GM21786 (cell line): ENCODE results near the gene NLRP7.
"Not testable (repeated sequence)": the region's sequence is repeated elsewhere in the genome, so short reads cannot be mapped to it uniquely, and the experiment has no call there.

Experiments used
- ATAC-seq: cut with Tn5 transposase; IDR thresholded peaks from one replicate; pipeline ENCODE4 v1.9.1; 2021; ENCODE audit not compliant: unreplicated experiment

NLRP7 gene

DNA sequence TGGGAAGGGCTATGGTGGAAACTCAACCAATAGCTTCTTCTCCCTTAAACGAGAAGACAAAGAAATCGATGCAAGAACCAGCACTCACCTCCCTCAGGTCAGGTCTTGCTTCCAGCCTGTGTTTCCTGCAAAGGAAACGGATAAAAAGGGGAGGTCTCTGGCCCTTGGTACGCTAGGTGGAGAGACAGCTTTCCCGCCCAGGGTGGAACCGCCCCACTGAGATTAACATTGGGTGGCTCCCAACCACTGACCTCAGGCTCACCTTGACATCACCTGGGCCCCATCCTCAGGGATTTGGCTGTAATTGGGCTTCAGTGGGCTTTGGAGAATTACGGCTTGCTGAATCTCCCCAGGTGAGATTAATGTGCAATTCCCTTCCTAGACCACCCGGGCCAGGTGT, at the start of gene NLRP7:
Gene NLRP7, minus strand, starts transcription at position 150 of the 400 bp plus-strand sequence.
- ATAC-seq, result no peak

DNA sequence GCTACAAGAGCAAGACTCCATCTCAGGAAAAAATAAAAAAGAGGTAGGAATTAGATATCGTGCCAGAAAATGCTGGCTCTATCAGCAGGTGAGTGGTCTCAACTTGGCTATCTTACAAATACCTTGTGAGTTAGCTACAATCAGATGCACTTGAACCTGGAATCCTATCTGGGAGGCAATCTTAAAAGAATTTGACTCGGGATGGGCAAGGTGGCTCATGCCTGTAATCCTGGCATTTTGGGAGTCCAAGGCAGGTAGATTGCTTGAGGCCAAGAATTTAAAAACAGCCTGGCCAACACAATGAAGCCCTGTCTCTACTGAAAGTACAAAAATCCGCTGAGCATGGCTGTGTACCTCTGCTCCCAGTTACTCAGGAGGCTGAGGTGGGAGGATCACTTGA, 48.2 kb upstream of the NLRP7 start:
- no peak for ATAC-seq

DNA sequence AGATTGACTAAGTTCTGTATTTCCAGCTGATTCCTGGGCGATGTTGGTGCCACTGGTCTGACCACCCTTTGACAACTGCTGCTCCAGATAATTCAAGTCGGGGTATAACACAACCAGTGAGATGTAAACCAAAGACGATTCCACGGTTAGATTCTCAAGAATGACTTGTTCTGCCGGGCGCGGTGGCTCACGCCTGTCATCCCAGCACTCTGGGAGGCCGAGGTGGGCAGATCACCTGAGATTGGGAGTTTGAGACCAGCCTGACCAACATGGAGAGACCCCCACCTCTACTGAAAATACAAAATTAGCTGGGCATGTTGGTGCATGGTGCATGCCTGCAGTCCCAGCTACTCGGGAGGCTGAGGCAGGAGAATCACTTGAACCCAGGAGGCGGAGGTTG, 42.2 kb upstream of the NLRP7 start:
- not testable (repeated sequence) for ATAC-seq

DNA sequence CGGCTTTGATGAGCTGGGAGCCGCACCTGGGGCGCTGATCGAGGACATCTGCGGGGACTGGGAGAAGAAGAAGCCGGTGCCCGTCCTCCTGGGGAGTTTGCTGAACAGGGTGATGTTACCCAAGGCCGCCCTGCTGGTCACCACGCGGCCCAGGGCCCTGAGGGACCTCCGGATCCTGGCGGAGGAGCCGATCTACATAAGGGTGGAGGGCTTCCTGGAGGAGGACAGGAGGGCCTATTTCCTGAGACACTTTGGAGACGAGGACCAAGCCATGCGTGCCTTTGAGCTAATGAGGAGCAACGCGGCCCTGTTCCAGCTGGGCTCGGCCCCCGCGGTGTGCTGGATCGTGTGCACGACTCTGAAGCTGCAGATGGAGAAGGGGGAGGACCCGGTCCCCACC, 35.2 kb upstream of the NLRP7 start:
- not testable (repeated sequence) for ATAC-seq

DNA sequence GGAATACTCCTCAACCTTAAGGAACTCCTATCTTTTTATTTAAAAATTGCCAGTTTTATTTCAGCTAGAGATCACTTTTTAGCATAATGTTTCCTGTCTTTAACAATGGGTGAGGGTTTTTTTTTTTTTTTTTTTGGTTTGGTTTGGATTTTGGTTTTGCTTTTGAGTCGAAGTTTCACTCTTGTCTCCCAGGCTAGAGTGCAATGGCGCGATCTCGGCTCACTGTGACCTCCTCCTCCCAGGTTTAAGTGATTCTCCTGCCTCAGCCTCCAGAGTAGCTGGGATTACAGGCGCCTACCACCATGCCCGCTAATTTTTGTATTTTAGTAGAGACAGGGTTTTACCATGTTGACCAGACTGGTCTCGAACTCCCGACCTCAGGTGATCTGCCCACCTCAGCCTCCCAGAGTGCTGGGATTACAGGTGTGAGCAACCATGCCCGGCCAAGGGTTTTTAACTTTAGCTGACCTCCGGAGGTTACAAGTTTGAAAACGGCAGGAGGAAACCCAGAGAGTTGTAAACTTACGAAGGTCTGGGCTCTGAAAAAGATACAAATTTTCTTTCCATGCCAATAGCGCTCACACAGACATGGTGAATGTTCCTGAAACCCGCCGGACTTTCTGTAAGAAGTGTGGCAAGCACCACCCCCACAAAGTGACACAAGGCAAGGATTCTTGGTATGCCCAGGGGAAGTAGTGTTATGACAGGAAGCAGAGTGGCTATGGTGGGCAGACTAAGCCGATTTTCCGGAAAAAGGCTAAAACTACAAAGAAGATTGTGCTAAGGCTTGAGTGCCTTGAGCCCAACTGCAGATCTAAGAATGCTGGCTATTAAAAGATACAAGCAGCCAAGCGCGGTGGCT, 26.1 kb upstream of the NLRP7 start:
- ATAC-seq, result not testable (repeated sequence)

DNA sequence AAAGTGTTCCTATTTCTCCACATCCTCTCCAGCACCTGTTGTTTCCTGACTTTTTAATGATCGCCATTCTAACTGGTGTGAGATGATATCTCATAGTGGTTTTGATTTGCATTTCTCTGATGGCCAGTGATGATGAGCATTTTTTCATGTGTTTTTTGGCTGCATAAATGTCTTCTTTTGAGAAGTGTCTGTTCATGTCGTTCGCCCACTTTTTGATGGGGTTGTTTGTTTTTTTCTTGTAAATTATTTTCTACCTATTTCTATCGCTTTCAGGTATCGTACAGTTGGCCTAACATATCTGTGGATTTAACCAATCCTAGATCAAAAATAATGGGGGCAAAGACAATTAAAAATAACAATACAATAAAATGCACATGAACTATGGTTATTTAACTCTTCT, 24.1 kb upstream of the NLRP7 start:
- ATAC-seq, result not testable (repeated sequence)

DNA sequence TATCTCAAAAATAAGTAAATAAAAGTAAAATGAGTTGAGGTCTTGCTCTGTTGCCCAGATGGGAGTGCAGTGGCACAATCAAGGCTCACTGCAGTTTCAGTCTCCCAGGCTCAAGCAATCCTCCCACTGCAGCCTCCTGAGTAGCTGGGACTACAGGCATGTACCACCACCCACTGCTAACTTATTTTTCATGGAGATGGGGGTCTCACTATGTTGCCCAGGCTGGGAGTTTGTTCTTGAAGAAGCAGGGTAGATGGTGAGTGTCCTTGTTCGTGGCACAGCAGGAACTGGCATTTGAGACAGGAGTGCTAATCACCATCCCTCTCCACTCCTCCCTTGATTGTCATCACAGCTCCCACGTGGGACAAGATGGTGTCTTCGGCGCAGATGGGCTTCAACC, 22.3 kb upstream of the NLRP7 start:
- no peak for ATAC-seq

DNA sequence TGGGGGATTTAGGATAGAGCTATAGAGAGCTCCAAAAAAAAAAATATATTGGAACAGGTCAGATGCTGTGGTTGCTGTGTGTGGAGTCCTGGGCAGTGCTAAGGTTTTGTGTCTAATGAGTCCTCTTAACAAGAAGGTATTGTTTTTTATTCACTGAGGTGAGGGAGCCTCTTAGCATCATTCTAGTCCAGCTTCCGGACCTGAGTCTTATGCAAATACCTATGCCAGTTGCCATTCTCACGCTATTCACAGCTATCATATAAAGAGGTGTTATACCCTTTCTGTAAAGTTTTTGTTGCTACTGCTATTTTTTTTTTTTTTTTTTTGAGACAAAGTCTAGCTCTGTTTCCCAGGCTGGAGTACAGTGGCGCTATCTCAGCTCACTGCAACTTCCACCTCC, 20.3 kb upstream of the NLRP7 start:
- no peak for ATAC-seq

DNA sequence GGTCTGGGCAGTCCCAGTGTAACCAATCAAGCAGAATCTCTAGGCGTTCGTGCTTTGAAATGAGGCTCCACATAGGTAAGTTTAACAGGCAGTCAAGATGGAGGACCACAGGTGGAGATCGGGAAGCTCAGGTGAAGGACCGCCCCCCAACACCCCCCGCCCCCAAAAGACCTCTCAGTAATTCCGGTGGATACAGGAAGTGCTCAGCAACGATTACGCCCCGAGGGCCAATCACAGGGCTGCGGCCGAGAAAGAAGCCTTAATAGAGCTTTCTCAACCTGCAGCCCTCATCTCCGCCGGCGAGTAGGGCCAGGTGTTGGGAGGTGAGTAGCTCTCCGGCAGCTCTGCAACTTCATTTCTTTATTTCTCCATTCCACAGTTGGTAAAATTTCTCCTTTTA, 17.7 kb upstream of the NLRP7 start:
- not testable (repeated sequence) for ATAC-seq

DNA sequence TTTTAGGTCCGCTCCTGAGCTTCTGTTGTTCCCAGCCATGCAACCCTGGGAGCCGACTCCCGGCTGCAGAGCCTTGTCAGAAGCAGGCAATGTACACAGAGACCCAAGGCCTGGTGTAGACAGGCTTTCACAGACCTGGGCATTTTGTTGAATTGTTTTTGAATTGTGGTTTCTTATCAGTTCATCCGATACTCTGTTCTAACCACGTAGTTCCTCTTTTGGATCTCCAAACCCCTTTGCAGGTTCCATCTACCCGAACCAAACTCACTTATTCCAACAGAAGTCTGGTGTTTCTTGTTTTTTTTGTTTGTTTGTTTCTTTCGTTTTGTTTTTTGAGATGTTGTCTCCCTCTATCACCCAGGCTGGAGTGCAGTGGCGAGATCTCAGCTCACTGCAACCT, 12.5 kb upstream of the NLRP7 start:
- no peak for ATAC-seq

DNA sequence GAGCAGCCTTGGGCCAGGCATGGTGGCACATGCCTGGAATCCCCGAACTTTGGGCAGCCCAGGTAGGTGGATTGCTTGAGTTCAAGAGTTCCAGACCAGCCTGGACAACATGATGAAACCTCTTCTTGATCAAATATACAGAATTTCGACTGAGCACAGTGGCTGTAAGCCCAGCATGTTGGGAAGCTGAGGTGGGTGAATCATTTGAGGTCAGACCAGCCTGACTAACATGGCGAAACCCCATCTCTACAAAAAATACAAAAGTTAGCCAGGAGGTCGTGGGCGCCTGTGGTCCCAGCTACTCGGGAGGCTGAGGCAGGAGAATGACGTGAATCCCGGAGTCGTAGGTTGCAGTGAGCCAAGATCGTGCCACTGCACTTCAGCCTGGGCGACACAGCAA, 8.0 kb upstream of the NLRP7 start:
- ATAC-seq, result no peak

DNA sequence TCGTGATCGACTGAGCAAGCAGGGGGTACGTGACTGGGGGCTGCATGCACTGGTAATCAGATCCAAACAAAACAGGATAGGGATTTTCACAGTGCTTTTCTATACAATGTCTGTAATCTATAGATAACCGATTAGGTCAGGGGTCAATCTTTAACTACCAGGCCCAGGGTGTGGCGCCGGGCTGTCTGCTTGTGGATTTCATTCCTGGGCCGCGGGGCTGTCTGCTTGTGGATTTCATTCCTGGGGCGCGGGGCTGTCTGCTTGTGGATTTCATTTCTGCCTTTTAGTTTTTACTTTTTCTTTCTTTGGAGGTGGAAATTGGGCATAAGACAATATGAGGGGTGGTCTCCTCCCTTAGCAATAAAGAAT, 6.0 kb upstream of the NLRP7 start:
- not testable (repeated sequence) for ATAC-seq

DNA sequence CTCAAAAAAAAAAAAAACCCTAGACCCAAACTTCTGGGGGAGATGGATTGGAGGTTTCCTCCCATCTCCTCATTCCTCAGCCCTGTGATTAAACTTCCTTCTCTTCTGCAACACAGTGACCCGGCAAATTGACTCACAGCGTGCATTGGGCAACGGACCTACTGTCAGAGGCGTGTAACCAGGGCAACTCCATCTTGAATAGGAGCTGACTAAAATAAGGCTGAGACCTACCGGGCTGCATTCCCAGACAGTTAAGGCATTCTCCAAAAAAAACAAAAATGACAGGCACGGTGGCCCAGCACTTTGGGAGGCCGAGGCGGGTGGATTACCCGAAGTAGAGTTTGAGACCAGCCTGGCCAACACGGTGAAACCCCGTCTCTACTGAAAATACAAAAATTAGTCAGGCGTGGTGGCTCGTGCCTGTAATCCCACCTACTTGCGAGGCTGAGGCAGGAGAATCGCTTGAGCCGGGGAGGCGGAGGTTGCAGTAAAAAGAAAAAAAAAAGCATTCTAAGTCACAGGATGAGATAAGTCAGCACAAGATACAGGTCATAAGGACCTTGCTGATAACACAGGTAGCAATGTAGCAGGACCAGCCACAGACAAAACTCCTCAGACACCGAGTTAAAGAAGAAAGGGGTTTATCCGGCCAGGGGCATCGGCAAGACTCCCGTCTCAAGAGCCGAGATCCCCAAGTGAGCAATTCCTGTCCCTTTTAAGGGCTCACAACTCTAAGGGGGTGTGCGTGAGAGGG, 5.4 kb upstream of the NLRP7 start:
- ATAC-seq, result no peak

DNA sequence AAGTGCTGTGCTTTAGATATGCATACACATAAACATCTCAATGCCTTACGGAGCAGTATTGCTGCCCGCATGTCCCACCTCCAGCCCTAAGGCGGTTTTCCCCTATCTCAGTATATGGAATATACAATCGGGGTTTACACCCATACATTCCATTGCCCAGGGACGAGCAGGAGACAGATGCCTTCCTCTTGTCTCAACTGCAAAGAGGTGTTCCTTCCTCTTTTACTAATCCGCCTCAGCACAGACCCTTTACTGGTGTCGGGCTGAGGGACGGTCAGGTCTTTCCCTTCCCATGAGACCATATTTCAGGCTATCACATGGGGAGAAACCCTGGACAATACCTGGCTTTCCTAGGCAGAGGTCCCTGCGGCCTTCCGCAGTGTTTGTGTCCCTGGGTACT, 3.2 kb upstream of the NLRP7 start:
- not testable (repeated sequence) for ATAC-seq

DNA sequence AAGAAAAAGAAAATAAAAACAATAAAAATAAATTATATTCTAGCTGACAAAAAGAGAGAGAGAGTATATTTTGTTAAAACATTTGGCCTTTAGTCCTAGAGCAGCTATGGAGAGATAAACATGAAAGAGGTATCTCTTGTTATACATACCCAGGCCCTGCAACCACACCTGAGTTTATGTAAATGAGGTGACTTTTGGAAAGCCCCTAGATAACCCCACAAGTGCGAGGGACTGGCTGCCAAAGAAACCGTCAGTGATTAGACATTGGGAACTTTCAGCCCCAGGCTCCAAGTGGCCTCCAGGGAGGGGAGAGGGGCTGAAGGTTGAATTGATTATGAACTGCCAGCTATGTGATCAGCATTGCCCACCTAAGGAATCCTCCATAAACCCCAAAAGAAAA, 2.1 kb upstream of the NLRP7 start:
- no peak for ATAC-seq

DNA sequence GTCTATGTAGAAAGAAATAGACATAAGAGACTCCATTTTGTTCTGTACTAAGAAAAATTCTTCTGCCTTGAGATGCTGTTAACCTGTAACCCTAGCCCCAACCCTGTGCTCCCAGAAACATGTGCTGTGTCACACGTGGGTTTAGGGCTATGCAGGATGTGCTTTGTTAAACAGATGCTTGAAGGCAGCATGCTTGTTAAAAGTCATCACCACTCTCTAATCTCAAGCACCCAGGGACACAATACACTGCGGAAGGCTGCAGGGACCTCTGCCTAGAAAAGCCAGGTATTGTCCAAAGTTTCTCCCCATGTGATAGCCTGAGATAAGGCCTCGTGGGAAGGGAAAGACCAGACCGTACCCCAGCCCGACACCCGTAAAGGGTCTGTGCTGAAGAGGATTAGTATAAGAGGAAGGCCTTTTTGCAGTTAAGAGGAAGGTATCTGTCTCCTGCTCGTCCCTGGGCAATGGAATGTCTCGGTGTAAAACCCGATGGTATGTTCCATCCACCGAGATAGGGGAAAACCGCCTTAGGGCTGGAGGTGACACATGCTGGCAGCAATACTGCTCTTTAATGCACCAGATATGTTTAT, 3.5 kb downstream of the NLRP7 start:
- not testable (repeated sequence) for ATAC-seq

DNA sequence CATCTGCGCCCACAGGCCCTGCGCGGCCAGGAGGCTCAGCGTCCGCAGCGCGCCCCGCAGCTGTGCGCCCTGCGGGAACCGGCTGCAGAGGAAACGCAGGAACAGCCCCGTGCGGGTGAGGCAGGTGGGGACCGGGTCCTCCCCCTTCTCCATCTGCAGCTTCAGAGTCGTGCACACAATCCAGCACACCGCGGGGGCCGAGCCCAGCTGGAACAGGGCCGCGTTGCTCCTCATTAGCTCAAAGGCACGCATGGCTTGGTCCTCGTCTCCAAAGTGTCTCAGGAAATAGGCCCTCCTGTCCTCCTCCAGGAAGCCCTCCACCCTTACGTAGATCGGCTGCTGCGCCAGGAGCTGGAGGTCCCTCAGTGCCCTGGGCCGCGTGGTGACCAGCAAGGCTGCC, 7.8 kb downstream of the NLRP7 start:
- not testable (repeated sequence) for ATAC-seq

DNA sequence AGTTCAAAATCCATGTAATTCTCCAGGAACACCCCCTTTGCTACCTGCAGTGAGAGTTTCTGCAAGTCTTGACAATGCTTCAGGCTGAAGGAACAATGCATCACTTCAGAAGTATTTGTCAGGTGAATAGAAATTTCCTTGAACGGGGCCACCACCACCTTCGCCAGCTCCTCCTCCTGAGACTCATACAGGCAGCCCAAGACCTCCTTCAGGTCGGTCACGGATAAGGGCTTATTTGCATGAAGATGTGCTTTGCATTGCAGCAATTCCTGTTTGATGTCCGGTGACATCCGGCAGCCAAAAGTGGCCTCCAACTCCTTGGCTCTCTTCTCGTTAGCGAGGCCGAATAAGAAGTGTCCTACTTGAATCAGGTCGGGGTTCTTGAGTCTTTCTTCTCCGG, 8.4 kb downstream of the NLRP7 start:
- ATAC-seq, result no peak

DNA sequence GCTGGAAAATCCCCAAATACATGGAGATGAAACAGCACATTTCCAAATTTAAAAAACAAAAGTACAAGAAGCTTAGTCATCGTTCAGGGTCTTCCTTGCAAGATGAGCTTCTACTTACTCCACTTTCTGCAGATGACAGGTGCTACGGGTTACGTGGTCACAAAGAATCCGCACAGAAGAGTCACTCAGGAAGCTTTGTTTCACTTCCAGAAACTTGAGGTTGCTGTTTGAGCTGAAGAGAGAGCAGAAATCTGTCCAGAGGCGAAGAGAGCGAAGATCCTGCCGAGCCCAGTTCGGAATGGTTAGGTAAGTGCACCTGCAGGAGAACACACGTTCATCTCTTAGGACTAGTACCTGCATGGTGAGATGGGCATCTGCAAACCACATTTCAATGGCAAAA, 9.4 kb downstream of the NLRP7 start:
- ATAC-seq, result no peak

DNA sequence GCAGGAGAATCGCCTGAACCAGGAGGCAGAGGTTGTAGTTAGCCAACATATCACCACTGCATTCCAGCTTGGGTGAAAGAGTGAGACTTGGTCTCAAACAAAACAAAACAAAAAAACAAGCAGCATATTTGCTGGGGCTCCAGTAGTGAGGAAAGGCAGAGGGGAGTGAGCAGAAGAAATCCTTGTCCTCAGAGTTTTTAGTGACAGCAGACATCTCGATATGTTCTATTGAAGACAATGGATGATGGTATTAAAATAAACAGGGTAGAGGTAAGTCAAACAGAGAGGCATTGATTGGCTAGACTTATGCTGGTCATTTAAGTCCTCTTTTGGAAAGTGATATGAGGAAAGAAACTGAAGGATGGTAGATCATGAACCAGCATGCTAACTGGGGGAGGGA, 19.0 kb downstream of the NLRP7 start:
- no peak for ATAC-seq

DNA sequence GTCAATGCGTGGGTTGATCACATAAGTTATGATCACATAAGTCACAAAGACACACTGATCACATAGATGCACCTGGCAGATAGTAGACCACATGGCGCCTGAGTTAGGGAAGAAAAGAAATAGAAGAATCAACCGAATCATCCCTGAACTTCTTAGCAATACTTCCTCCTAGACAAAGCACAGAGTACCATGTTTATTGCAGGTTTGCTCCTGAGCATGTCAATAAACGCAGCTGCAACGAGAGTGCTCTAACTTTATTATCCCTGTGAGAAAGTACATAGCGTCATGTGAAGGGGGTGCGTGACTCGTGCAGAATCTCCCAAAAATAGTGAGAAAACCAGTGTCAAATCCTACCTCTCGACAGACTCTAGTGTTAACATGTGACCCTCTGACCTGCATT, 24.1 kb downstream of the NLRP7 start:
- ATAC-seq, result no peak

DNA sequence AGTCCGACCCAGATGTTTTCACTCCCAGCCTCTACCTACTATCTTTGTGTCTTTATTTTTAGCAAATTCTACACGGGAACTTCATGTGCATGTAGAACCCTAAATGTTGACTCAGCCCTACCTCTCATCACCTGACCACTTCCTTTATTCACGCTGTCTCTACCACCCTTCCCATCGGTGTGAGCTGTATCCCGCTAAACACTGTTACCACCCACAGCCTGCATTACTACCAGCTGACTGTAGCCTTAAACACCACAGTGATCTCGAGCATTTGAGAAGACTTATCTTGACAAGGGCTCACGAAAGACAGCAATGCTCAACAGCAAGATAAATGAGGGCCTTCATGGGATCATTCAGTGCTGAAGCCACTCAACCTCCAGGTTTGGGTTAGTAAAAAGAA, 26.2 kb downstream of the NLRP7 start:
- no peak for ATAC-seq
